Right ventricle myocardium superior (tissue), 1 donor: ENCODE measurements around the gene PXDC1. TPM values are rescaled to one million over a fixed set of nuclear protein-coding genes. Genes with fewer than 3 reads are reported as not detected.
A peak's percentile ranks its signal among the peaks of the same experiment; 100 is the strongest.

Source experiments
- ATAC-seq: fragments of 200-7000 bp; cut with Tn5 transposase; one replicate; pipeline ENCODE4 v1.9.1; 2020; ENCODE audit warnings: mild to moderate bottlenecking; ENCODE audit not compliant: poor library complexity
- DNase-seq: peaks from one replicate; pipeline ENCODE4 v3.0.0-alpha.2; 2020
- intact Hi-C: fragments of 100-400 bp; cut with DNase I; formaldehyde crosslinking; loops from one replicate; pipeline ENCODE4 v1.11.2; 2022
- long read RNA-seq: library from polyadenylated mRNA; unstranded; transcript quantifications from one replicate; pipeline ENCODE4 v2.0.0, GENCODE V29; 2021
- total RNA-seq: library from RNA; stranded (reverse); fragmentation: NEBNext Ultra II Directional; extraction: Animal tissue kit (Norgen Biotek cat#: 25700); gene quantifications from one replicate; pipeline ENCODE4 v1.2.1, GENCODE V29; 2021
- donor health status: DM: no; HTN: yes; CAD: no; lungs with severe emphysema.

Gene PXDC1
- total RNA-seq, result 24.3 TPM
- long read RNA-seq, transcript PXDC1-202 (5 exons, 2,190 nt), result major isoform, 92 of 99 reads
- long read RNA-seq, partial matches to known transcripts, result 2 of 99 reads
- long read RNA-seq, other reads (novel, unspliced or antisense), result 5 of 99 reads

- ATAC-seq, result peak; percentile 1
- peak; percentile 55 for DNase-seq
Measured at GRCh38 chr6:3751077-3751729, at the start of gene PXDC1. Gene PXDC1 (minus strand): TSS chr6:3751713. CDS start chr6:3751531, 182 bp downstream.

GRCh38 chr6:3800850-3801591 is 49.5 kb upstream of the PXDC1 start:
- intact Hi-C loops, result no loop called here
- peak; percentile 76 for ATAC-seq
- DNase-seq, result no peak

More at GRCh38 chr6:3751077-3751729, at the start of gene PXDC1:
- intact Hi-C loops, result loop anchor here (5.0 kb wide), 1 partner anchor 76 kb away; no protein-coding TSS in a partner anchor

GRCh38 chr6:3799719-3800118 is 48.2 kb upstream of the PXDC1 start:
- intact Hi-C loops, result no loop called here
- ATAC-seq, result no peak

GRCh38 chr6:3798055-3798919 is 46.8 kb upstream of the PXDC1 start:
- ATAC-seq, result peak; percentile 22
- no peak for DNase-seq
- intact Hi-C loops, result no loop called here

More at GRCh38 chr6:3799719-3800118, 48.2 kb upstream of the PXDC1 start:
- DNase-seq, result no peak

GRCh38 chr6:3797231-3798054 is 45.9 kb upstream of the PXDC1 start:
- no peak for ATAC-seq
- DNase-seq, result no peak
- intact Hi-C loops, result no loop called here

- no peak for ATAC-seq
- intact Hi-C loops, result no loop called here
- DNase-seq, result no peak
Measured at GRCh38 chr6:3796719-3797041, 45.2 kb upstream of the PXDC1 start.

GRCh38 chr6:3795836-3796718 is 44.6 kb upstream of the PXDC1 start:
- intact Hi-C loops, result no loop called here
- ATAC-seq (no peak), DNase-seq (peak; percentile 51)

GRCh38 chr6:3794092-3794491 is 42.6 kb upstream of the PXDC1 start:
- ATAC-seq (peak; percentile 25), DNase-seq (no peak)
- intact Hi-C loops, result no loop called here

- intact Hi-C loops, result no loop called here
- ATAC-seq, result no peak
- DNase-seq, result no peak
Measured at GRCh38 chr6:3793545-3793944, 42.0 kb upstream of the PXDC1 start.

GRCh38 chr6:3791526-3792203 is 40.2 kb upstream of the PXDC1 start:
- DNase-seq (no peak), ATAC-seq (no peak)
- intact Hi-C loops, result no loop called here

- ATAC-seq (no peak), DNase-seq (no peak)
- intact Hi-C loops, result no loop called here
Measured at GRCh38 chr6:3789896-3790558, 38.5 kb upstream of the PXDC1 start.

- intact Hi-C loops, result no loop called here
- ATAC-seq (no peak), DNase-seq (no peak)
Measured at GRCh38 chr6:3789018-3789895, 37.7 kb upstream of the PXDC1 start.

- ATAC-seq (peak; percentile 57), DNase-seq (no peak)
- intact Hi-C loops, result no loop called here
Measured at GRCh38 chr6:3788408-3789017, 37.0 kb upstream of the PXDC1 start.

GRCh38 chr6:3786141-3786540 is 34.6 kb upstream of the PXDC1 start:
- no peak for ATAC-seq
- intact Hi-C loops, result no loop called here
- no peak for DNase-seq

GRCh38 chr6:3785745-3786098 is 34.2 kb upstream of the PXDC1 start:
- intact Hi-C loops, result no loop called here
- no peak for DNase-seq
- no peak for ATAC-seq
